ENCODE measurements around the gene PICALM.

GRCh38 chr11:85923455-85923854, 145.4 kb downstream of the PICALM start:
- TF ChIP-seq, protein P1, sequence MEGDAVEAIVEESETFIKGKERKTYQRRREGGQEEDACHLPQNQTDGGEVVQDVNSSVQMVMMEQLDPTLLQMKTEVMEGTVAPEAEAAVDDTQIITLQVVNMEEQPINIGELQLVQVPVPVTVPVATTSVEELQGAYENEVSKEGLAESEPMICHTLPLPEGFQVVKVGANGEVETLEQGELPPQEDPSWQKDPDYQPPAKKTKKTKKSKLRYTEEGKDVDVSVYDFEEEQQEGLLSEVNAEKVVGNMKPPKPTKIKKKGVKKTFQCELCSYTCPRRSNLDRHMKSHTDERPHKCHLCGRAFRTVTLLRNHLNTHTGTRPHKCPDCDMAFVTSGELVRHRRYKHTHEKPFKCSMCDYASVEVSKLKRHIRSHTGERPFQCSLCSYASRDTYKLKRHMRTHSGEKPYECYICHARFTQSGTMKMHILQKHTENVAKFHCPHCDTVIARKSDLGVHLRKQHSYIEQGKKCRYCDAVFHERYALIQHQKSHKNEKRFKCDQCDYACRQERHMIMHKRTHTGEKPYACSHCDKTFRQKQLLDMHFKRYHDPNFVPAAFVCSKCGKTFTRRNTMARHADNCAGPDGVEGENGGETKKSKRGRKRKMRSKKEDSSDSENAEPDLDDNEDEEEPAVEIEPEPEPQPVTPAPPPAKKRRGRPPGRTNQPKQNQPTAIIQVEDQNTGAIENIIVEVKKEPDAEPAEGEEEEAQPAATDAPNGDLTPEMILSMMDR (IDR thresholded peaks at IDR 0.05): no peak
- no peak for TF ChIP-seq POLR2A (IDR thresholded peaks at IDR 0.05)
